ENCODE measurements around the gene LIM2. TPM values are rescaled to one million over a fixed set of nuclear protein-coding genes. Genes with fewer than 3 reads are reported as not detected.

LIM2 gene
- total RNA-seq, 1 experiment from 2014 or later: not detected

- Mint-ChIP-seq H3K4me3 (no peak within 1 kb of the TSS), H3K27me3 (ENCODE audit: low read depth) (peaks cover 29% of the 10 kb centered on the region), H3K36me3 (no peaks in the 10 kb centered on the region), H3K27ac (no peak within 1 kb of the TSS), H3K4me1 (peaks cover 9% of the 10 kb centered on the region), H3K9me3 (no peaks in the 10 kb centered on the region)
- ATAC-seq (no peak), DNase-seq (ENCODE audit: low spot score) (no peak)
- ChIA-PET CTCF (no interaction called here), POLR2A (no interaction called here)
- TF ChIP-seq MXD4 (CRISPR knock-in tag; IDR thresholded peaks at IDR 0.05; ENCODE audit: borderline replicate concordance) (no peak), ZNF138 (CRISPR knock-in tag; conservative IDR thresholded peaks at IDR 0.05) (no peak), ZSCAN18 (CRISPR knock-in tag; IDR thresholded peaks at IDR 0.05) (no peak), SMAD3 (CRISPR knock-in tag; IDR thresholded peaks at IDR 0.05; ENCODE audit: borderline replicate concordance) (no peak), NFE2L1 (CRISPR knock-in tag; IDR thresholded peaks at IDR 0.05) (no peak), ZNF396 (CRISPR knock-in tag; IDR thresholded peaks at IDR 0.05; ENCODE audit: borderline replicate concordance) (no peak), USF1 (CRISPR knock-in tag; IDR thresholded peaks at IDR 0.05) (no peak), ZBTB43 (CRISPR knock-in tag; IDR thresholded peaks at IDR 0.05) (no peak), PRRX2 (CRISPR knock-in tag; IDR thresholded peaks at IDR 0.05) (no peak), MYBL2 (CRISPR knock-in tag; IDR thresholded peaks at IDR 0.05) (no peak), CREB1 (CRISPR knock-in tag; IDR thresholded peaks at IDR 0.05) (no peak), ZNF121 (CRISPR knock-in tag; IDR thresholded peaks at IDR 0.05) (no peak), SOX15 (CRISPR knock-in tag; IDR thresholded peaks at IDR 0.05) (no peak), SMAD4 (CRISPR knock-in tag; IDR thresholded peaks at IDR 0.05) (no peak), GABPB1 (CRISPR knock-in tag; IDR thresholded peaks at IDR 0.05) (no peak)
These were observed 14.9 kb downstream of the LIM2 start, which contains the start of gene NKG7 for GRCh38 chr19:51372649-51373504. Gene NKG7, minus strand, starts transcription at chr19:51372654. Its CDS starts 119 bp downstream, at chr19:51372535.

- DNase-seq (ENCODE audit: low spot score): no peak
- peaks cover 29% of the 10 kb centered on the region for H3K27me3 Mint-ChIP-seq (ENCODE audit: low read depth)
- peaks cover 9% of the 10 kb centered on the region for H3K4me1 Mint-ChIP-seq
- no peak overlapping the region for H3K4me3 Mint-ChIP-seq
- ChIA-PET CTCF (interaction anchor here (1.1 kb wide), 1 partner anchor 9 kb away, joined by 3 read pairs; no protein-coding TSS in a partner anchor), POLR2A (no interaction called here)
- no peaks in the 10 kb centered on the region for H3K36me3 Mint-ChIP-seq
- no peak for ATAC-seq
- H3K27ac Mint-ChIP-seq: no peak overlapping the region
- H3K9me3 Mint-ChIP-seq: no peaks in the 10 kb centered on the region
- no peak for TF ChIP-seq TP53 (CRISPR knock-in tag; IDR thresholded peaks at IDR 0.05)
These were observed 15.6 kb downstream of the LIM2 start for GRCh38 chr19:51372021-51372648.

GRCh38 chr19:51371186-51371690 is 16.5 kb downstream of the LIM2 start:
- ATAC-seq (no peak), DNase-seq (ENCODE audit: low spot score) (no peak)
- peaks cover 9% of the 10 kb centered on the region for H3K4me1 Mint-ChIP-seq
- H3K4me3 Mint-ChIP-seq: no peak overlapping the region
- no peak overlapping the region for H3K27ac Mint-ChIP-seq
- H3K36me3 Mint-ChIP-seq: no peaks in the 10 kb centered on the region
- H3K27me3 Mint-ChIP-seq (ENCODE audit: low read depth): peaks cover 29% of the 10 kb centered on the region
- POLR2A ChIA-PET: no interaction called here
- CTCF ChIA-PET: interaction anchor here (1.1 kb wide), 1 partner anchor 10 kb away, joined by 3 read pairs; no protein-coding TSS in a partner anchor
- H3K9me3 Mint-ChIP-seq: no peaks in the 10 kb centered on the region
- no peak for TF ChIP-seq AR (CRISPR knock-in tag; IDR thresholded peaks at IDR 0.05)
- no peak for TF ChIP-seq ZNF423 (CRISPR knock-in tag; IDR thresholded peaks at IDR 0.05)
- no peak for TF ChIP-seq IRF1 (CRISPR knock-in tag; IDR thresholded peaks at IDR 0.05)
- TF ChIP-seq ZNF281 (CRISPR knock-in tag; IDR thresholded peaks at IDR 0.05): no peak

Measured in WTC11 (cell line).